ENCODE results near the gene MTOR.
"Not testable (repeated sequence)": the region's sequence is repeated elsewhere in the genome, so short reads cannot be mapped to it uniquely, and the experiment has no call there.

Gene MTOR

GRCh38 chr1:11214698-11215380 lies 47.5 kb downstream of the MTOR start:
- DNase-seq = no peak

- DNase-seq = no peak
Measured at GRCh38 chr1:11211925-11212587, 50.3 kb downstream of the MTOR start.

GRCh38 chr1:11211461-11211860 lies 50.9 kb downstream of the MTOR start:
- DNase-seq = no peak

GRCh38 chr1:11207898-11208611 lies 54.3 kb downstream of the MTOR start:
- DNase-seq = no peak

- DNase-seq = no peak
Measured at GRCh38 chr1:11204396-11205190, 57.8 kb downstream of the MTOR start.

- no peak for DNase-seq
Measured at GRCh38 chr1:11198851-11199594, 63.3 kb downstream of the MTOR start.

- no peak for DNase-seq
Measured at GRCh38 chr1:11198257-11198656, 64.1 kb downstream of the MTOR start.

GRCh38 chr1:11197359-11197758 lies 65.0 kb downstream of the MTOR start:
- DNase-seq = no peak

- no peak for DNase-seq
Measured at GRCh38 chr1:11196945-11197344, 65.4 kb downstream of the MTOR start.

GRCh38 chr1:11194407-11195176 lies 67.8 kb downstream of the MTOR start:
- no peak for DNase-seq

- no peak for DNase-seq
Measured at GRCh38 chr1:11193376-11193775, 69.0 kb downstream of the MTOR start.

- no peak for DNase-seq
Measured at GRCh38 chr1:11188858-11189451, 73.4 kb downstream of the MTOR start, which contains the start of gene ANGPTL7. Gene ANGPTL7 (plus strand): TSS chr1:11189355. CDS start chr1:11189580, 225 bp downstream.

- no peak for DNase-seq
Measured at GRCh38 chr1:11188381-11188780, 74.0 kb downstream of the MTOR start.

GRCh38 chr1:11187931-11188330 lies 74.4 kb downstream of the MTOR start:
- DNase-seq = no peak

GRCh38 chr1:11187494-11187893 lies 74.9 kb downstream of the MTOR start:
- no peak for DNase-seq

GRCh38 chr1:11187000-11187399 lies 75.4 kb downstream of the MTOR start:
- no peak for DNase-seq

GRCh38 chr1:11184973-11185372 lies 77.4 kb downstream of the MTOR start:
- DNase-seq = no peak

GRCh38 chr1:11182884-11183283 lies 79.5 kb downstream of the MTOR start:
- DNase-seq = no peak

GRCh38 chr1:11180342-11180744 lies 82.0 kb downstream of the MTOR start:
- no peak for DNase-seq

GRCh38 chr1:11179749-11180148 lies 82.6 kb downstream of the MTOR start:
- not testable (repeated sequence) for DNase-seq

- no peak for DNase-seq
Measured at GRCh38 chr1:11179125-11179524, 83.2 kb downstream of the MTOR start.
